ENCODE results near the gene CORO2A. TPM values are rescaled to one million over a fixed set of nuclear protein-coding genes. Genes with fewer than 3 reads are reported as not detected.

The CORO2A gene
- total RNA-seq, 1 experiment from 2014 or later = 19.8 TPM

DNA sequence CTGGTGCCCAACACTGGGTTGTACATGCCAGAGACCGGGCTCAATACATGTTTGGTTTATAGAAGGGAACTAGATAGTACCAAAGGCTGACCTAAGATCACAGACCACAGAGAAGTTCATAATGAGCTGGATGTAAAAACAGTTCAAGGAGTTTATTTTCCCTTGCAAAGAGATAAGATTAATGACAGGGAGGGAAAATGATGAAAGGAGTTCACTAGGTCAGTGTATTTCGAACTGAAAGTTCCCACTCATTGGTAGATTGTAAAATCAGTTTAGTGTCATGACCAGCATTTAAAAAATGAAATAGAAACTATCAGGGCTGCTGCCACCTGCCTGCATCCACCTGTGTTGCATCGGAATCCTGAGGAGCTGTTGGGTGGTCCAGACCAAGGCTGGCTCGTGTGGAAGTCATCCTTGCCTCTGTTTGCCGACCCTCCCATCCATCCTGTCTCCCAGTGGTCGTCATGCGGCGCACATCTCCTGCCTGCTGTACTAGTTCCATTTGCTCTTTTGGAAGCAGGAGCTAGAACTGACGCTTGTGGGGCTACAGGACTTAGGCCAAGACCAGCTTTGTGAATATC, 41.9 kb upstream of the CORO2A start:
- no peak overlapping the region for H2AFZ ChIP-seq
- no peak overlapping the region for H3K27ac ChIP-seq
- H3K4me2 ChIP-seq = no peak overlapping the region
- no peaks in the 10 kb centered on the region for H3K27me3 ChIP-seq (ENCODE audit: insufficient read depth, low read depth)
- intact Hi-C loops (cut with micrococcal nuclease; ENCODE audit: unreplicated experiment) = no loop called here
- H3K79me2 ChIP-seq (ENCODE audit: low read depth) = 0 out of 2 replicates have a peak, but pooled peaks cover 6% of the 10 kb centered on the region
- BruUV-seq (replicated peaks) = no TSS peak
- H3K36me3 ChIP-seq (ENCODE audit: low read depth) = peaks cover 28% of the 10 kb centered on the region
- CTCF ChIA-PET = interaction anchor here (0.5 to 1.3 kb wide), 2 partner anchors 10 to 312 kb away, joined by 3 to 11 read pairs; partner anchors contain the start of gene TRMO
- POLR2A ChIA-PET (ENCODE audit: unreplicated experiment) = no interaction called here
- no peak for DNase-seq
- peaks cover 36% of the 10 kb centered on the region for H3K4me1 ChIP-seq (replicated peaks; ENCODE audit: insufficient read depth)
- H3K9me2 ChIP-seq (ENCODE audit: insufficient read depth) = no peaks in the 10 kb centered on the region
- TF ChIP-seq EZH2 (IDR thresholded peaks at IDR 0.05; ENCODE audit: low read depth) = no peak
- TF ChIP-seq, protein P1, sequence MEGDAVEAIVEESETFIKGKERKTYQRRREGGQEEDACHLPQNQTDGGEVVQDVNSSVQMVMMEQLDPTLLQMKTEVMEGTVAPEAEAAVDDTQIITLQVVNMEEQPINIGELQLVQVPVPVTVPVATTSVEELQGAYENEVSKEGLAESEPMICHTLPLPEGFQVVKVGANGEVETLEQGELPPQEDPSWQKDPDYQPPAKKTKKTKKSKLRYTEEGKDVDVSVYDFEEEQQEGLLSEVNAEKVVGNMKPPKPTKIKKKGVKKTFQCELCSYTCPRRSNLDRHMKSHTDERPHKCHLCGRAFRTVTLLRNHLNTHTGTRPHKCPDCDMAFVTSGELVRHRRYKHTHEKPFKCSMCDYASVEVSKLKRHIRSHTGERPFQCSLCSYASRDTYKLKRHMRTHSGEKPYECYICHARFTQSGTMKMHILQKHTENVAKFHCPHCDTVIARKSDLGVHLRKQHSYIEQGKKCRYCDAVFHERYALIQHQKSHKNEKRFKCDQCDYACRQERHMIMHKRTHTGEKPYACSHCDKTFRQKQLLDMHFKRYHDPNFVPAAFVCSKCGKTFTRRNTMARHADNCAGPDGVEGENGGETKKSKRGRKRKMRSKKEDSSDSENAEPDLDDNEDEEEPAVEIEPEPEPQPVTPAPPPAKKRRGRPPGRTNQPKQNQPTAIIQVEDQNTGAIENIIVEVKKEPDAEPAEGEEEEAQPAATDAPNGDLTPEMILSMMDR (conservative IDR thresholded peaks at IDR 0.05) = no peak; the same call in 1 of the 2 replicates
- H3K4me3 ChIP-seq = no peak overlapping the region
- H3K9me3 ChIP-seq (ENCODE audit: insufficient read depth, low read depth) = no peaks in the 10 kb centered on the region
- H4K20me1 ChIP-seq (ENCODE audit: insufficient read depth) = no peaks in the 10 kb centered on the region
- H3F3A ChIP-seq (ENCODE audit: insufficient read depth, low read depth) = peaks cover 22% of the 10 kb centered on the region

DNA sequence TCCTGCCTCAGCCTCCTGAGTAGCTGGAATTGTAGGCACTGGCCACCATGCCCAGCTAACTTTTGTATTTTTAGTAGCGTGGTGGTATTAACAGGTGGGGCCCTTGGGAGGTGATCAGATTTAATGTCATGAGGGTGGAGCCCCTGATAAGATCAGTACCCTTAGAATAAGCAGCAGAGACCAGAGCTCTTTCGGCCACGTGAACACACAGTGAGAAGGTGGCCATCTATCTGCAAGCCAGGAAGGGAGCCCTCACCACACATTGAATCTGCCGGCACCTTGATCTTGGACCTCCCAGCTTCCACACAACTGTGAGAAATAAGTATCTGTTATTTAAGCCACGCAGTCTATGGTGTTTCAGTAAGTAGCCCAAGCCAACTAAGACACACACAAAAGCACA, 40.5 kb upstream of the CORO2A start:
- Histone ChIP-seq H3K9me2 (ENCODE audit: insufficient read depth) (no peaks in the 10 kb centered on the region), H4K20me1 (ENCODE audit: insufficient read depth) (no peaks in the 10 kb centered on the region), H2AFZ (no peak overlapping the region), H3K36me3 (ENCODE audit: low read depth) (peaks cover 32% of the 10 kb centered on the region), H3K4me2 (no peak overlapping the region), H3K4me1 (replicated peaks; ENCODE audit: insufficient read depth) (peaks cover 50% of the 10 kb centered on the region), H3K79me2 (ENCODE audit: low read depth) (0 out of 2 replicates have a peak, but pooled peaks cover 6% of the 10 kb centered on the region), H3K27me3 (ENCODE audit: insufficient read depth, low read depth) (no peaks in the 10 kb centered on the region), H3F3A (ENCODE audit: insufficient read depth, low read depth) (peaks cover 28% of the 10 kb centered on the region), H3K4me3 (no peak overlapping the region), H3K27ac (no peak overlapping the region), H3K9me3 (ENCODE audit: insufficient read depth, low read depth) (no peaks in the 10 kb centered on the region)
- ChIA-PET CTCF (no interaction called here), POLR2A (ENCODE audit: unreplicated experiment) (no interaction called here)
- no peak for DNase-seq
- intact Hi-C loops (cut with micrococcal nuclease; ENCODE audit: unreplicated experiment) = no loop called here
- TF ChIP-seq, protein P1 (conservative IDR thresholded peaks at IDR 0.05) = no peak
- TF ChIP-seq EZH2 (IDR thresholded peaks at IDR 0.05; ENCODE audit: low read depth) = no peak
- BruUV-seq (replicated peaks) = no TSS peak

DNA sequence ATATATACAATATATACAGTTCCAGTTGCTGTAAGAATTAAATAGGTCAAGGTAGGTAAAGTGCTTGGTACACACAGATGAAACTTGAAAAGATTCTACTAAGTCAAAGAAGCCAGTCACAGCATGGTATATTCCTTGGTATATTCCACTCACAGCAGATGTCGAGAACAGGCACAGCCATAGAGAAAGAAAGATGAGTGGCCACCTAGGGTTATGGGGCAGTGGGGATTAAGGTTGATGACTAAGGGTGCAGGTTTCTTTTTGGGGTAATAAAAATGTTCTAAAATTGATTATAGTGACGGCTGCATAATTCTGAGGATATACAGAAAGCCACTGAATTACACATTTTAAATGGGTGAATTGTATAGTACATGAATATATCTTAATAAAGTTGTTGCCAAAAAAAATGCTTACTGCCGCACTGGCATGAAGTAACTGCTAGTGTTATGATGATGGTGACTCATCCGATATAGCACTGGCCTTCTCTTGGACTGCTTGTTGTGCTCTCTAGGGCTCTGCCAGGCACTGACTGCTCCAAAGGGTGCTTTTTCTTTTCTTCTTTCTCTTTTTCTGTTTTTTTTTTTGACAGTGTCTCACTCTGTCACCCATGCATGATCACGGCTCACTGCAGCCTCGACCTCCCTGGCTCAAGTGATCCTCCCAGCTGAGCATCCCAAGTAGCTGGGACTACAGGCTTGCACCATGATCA, 39.5 kb upstream of the CORO2A start:
- Histone ChIP-seq H3K4me1 (replicated peaks; ENCODE audit: insufficient read depth) (peaks cover 60% of the 10 kb centered on the region), H3K79me2 (ENCODE audit: low read depth) (0 out of 2 replicates have a peak, but pooled peaks cover 6% of the 10 kb centered on the region), H3F3A (ENCODE audit: insufficient read depth, low read depth) (peaks cover 36% of the 10 kb centered on the region), H2AFZ (no peak overlapping the region), H3K27ac (peak overlapping the region; percentile 65), H3K9me3 (ENCODE audit: insufficient read depth, low read depth) (no peaks in the 10 kb centered on the region), H3K9me2 (ENCODE audit: insufficient read depth) (no peaks in the 10 kb centered on the region), H3K36me3 (ENCODE audit: low read depth) (peaks cover 32% of the 10 kb centered on the region), H3K27me3 (ENCODE audit: insufficient read depth, low read depth) (no peaks in the 10 kb centered on the region), H3K4me2 (0 out of 2 replicates have a peak overlapping the region, but pooled peaks have one; percentile 18), H4K20me1 (ENCODE audit: insufficient read depth) (no peaks in the 10 kb centered on the region), H3K4me3 (no peak overlapping the region)
- ChIA-PET CTCF (interaction anchor here (0.6 kb wide), 2 partner anchors 564 to 661 kb away, joined by 5 read pairs; no protein-coding TSS in a partner anchor), POLR2A (ENCODE audit: unreplicated experiment) (interaction anchor here (0.6 kb wide), 1 partner anchor 23 kb away, joined by 5 read pairs; the partner anchor contains the start of gene TBC1D2)
- intact Hi-C loops (cut with micrococcal nuclease; ENCODE audit: unreplicated experiment) = no loop called here
- TF ChIP-seq EZH2 (IDR thresholded peaks at IDR 0.05; ENCODE audit: low read depth) = no peak
- TF ChIP-seq, protein P1 (conservative IDR thresholded peaks at IDR 0.05) = no peak
- peak in 1 of 2 experiments; percentile 59 for DNase-seq
- no TSS peak for BruUV-seq (replicated peaks)
